Ishikawa (cell line): ENCODE results near the gene TIMP1.

Source experiments
- CEBPB ChIP-seq: IDR thresholded peaks from 2 replicates; pipeline ENCODE4 v1.6.1; 2012
- CREB1 ChIP-seq: IDR thresholded peaks from 2 replicates; pipeline ENCODE4 v1.6.1; 2012; ENCODE audit warnings: low read depth
- EGR1 ChIP-seq: IDR thresholded peaks from 2 replicates; pipeline ENCODE4 v1.6.1; 2012
- EP300 ChIP-seq: IDR thresholded peaks from 2 replicates; pipeline ENCODE4 v1.6.1; 2012; ENCODE audit warnings: borderline replicate concordance
- FOXM1 ChIP-seq: IDR thresholded peaks from 2 replicates; pipeline ENCODE4 v1.6.1; 2012; ENCODE audit warnings: low read depth, borderline replicate concordance
- NFIC ChIP-seq: IDR thresholded peaks from 2 replicates; pipeline ENCODE4 v1.6.1; 2012
- RAD21 ChIP-seq: IDR thresholded peaks from 2 replicates; pipeline ENCODE4 v1.6.1; 2012; ENCODE audit warnings: low read depth
- TAF1 ChIP-seq: IDR thresholded peaks from 2 replicates; pipeline ENCODE4 v1.6.1; 2012; ENCODE audit warnings: low read depth, mild to moderate bottlenecking
- TCF12 ChIP-seq: IDR thresholded peaks from 2 replicates; pipeline ENCODE4 v1.6.1; 2012; ENCODE audit warnings: low read depth
- TEAD4 ChIP-seq: IDR thresholded peaks from 2 replicates; pipeline ENCODE4 v1.6.1; 2012
- YY1 ChIP-seq: IDR thresholded peaks from 2 replicates; pipeline ENCODE4 v1.6.1; 2012; ENCODE audit warnings: low read depth
- ZBTB7A ChIP-seq: IDR thresholded peaks from 2 replicates; pipeline ENCODE4 v1.6.1; 2012; ENCODE audit warnings: low read depth
- TF ChIP-seq, protein P1 (sequence below): IDR thresholded peaks from 2 replicates; pipeline ENCODE4 v1.6.1; 2012
- TF ChIP-seq, protein P2 (sequence below): IDR thresholded peaks from 2 replicates; pipeline ENCODE4 v1.6.1; 2012; ENCODE audit warnings: low read depth, mild to moderate bottlenecking
- TF ChIP-seq, protein P3 (sequence below): IDR thresholded peaks from 2 replicates; pipeline ENCODE4 v1.6.1; 2012

TIMP1 gene

DNA sequence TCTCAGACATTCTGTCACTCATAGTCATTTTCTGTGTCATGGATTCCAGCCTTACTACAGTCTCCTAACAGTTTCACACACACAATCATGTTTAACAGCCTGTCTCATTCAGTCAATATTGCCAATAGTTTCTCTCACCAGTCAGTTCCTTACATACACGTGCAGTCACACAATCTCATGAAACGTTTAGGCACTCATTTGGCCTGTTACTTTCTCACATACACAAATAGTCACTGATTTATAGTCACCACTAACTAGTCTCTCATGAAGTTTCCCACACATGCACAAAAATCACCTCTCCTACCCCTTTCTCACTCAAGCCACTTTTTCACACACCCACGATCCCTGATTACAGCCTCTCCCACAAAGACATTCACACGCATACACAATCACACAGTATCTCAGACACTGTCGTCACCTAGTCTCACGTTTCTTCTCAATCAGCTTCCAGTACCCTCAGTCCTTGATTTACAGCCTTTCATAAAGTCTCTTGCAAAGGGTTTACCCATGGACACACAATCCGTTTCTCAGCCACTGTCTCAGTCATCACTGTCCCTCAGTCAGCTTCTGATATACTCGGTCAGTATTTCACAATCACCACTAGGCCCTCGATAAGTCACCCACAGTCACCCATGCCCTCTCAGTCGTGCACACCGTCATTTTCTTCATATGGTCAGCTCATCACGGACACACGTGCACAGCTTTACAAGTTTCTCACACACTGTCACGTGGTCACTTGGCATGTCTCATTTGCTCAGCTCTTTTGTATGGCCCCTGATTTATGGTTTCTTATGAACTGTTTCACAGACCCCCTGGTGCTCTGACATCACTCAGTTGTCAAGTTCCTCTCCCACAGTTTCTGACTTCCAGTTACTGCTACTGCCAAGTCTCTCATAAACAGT lies 51.7 kb downstream of the TIMP1 start:
- TF ChIP-seq, protein P1, sequence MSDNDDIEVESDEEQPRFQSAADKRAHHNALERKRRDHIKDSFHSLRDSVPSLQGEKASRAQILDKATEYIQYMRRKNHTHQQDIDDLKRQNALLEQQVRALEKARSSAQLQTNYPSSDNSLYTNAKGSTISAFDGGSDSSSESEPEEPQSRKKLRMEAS, result no peak
- no peak for TF ChIP-seq EGR1
- TF ChIP-seq, protein P2, sequence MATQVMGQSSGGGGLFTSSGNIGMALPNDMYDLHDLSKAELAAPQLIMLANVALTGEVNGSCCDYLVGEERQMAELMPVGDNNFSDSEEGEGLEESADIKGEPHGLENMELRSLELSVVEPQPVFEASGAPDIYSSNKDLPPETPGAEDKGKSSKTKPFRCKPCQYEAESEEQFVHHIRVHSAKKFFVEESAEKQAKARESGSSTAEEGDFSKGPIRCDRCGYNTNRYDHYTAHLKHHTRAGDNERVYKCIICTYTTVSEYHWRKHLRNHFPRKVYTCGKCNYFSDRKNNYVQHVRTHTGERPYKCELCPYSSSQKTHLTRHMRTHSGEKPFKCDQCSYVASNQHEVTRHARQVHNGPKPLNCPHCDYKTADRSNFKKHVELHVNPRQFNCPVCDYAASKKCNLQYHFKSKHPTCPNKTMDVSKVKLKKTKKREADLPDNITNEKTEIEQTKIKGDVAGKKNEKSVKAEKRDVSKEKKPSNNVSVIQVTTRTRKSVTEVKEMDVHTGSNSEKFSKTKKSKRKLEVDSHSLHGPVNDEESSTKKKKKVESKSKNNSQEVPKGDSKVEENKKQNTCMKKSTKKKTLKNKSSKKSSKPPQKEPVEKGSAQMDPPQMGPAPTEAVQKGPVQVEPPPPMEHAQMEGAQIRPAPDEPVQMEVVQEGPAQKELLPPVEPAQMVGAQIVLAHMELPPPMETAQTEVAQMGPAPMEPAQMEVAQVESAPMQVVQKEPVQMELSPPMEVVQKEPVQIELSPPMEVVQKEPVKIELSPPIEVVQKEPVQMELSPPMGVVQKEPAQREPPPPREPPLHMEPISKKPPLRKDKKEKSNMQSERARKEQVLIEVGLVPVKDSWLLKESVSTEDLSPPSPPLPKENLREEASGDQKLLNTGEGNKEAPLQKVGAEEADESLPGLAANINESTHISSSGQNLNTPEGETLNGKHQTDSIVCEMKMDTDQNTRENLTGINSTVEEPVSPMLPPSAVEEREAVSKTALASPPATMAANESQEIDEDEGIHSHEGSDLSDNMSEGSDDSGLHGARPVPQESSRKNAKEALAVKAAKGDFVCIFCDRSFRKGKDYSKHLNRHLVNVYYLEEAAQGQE, result no peak
- no peak for TF ChIP-seq ZBTB7A
- no peak for TF ChIP-seq TEAD4
- no peak for TF ChIP-seq EP300
- no peak for TF ChIP-seq CEBPB
- no peak for TF ChIP-seq CREB1
- TF ChIP-seq YY1, result no peak
- TF ChIP-seq NFIC, result no peak
- no peak for TF ChIP-seq TCF12
- TF ChIP-seq, protein P3, sequence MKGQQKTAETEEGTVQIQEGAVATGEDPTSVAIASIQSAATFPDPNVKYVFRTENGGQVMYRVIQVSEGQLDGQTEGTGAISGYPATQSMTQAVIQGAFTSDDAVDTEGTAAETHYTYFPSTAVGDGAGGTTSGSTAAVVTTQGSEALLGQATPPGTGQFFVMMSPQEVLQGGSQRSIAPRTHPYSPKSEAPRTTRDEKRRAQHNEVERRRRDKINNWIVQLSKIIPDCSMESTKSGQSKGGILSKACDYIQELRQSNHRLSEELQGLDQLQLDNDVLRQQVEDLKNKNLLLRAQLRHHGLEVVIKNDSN, result no peak
- no peak for TF ChIP-seq RAD21
- TF ChIP-seq FOXM1, result no peak
- TF ChIP-seq TAF1, result no peak

DNA sequence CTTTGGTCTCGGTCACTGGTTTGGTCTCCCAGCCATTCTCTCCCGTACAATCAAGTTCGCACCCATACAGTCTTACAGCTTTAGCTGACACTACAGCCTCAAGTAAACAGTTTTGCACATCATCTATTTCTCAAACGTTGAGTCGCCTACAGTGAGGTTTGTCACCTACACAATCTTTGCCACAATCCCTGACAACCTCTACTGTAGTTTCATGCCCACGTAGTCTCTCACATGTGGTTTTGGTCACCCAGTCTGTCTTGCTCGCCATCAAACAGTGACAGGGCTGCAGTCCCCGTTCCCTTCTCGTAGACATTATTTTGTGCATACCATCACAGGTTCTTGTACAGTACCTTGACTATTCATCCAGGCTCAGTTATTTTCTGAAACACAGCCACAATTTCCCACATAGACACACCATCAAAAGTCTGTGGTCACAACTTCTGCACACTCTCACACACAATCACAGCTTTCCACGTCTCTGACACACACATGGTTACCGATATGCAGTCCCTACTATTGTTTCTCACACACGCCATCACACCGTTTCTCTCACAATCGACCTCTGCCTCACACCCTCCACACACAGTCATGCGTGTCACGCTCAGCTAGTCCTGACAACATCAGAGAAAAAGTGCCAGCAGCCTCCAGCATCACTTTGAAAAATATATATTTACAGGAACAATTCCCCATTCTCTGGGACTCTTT lies 52.8 kb downstream of the TIMP1 start:
- no peak for TF ChIP-seq EP300
- TF ChIP-seq NFIC, result no peak
- no peak for TF ChIP-seq EGR1
- TF ChIP-seq YY1, result no peak
- TF ChIP-seq TEAD4, result no peak
- TF ChIP-seq ZBTB7A, result no peak
- TF ChIP-seq CEBPB, result no peak
- TF ChIP-seq, protein P2, result no peak
- TF ChIP-seq, protein P1, result no peak
- TF ChIP-seq CREB1, result no peak
- TF ChIP-seq FOXM1, result no peak
- no peak for TF ChIP-seq TAF1
- TF ChIP-seq, protein P3, result no peak
- TF ChIP-seq TCF12, result no peak
- no peak for TF ChIP-seq RAD21
